H1 (cell line): Measurements from ENCODE around the gene GAP43. TPM values are rescaled to one million over a fixed set of nuclear protein-coding genes. Genes with fewer than 3 reads are reported as not detected.

Source experiments
- CTCF ChIA-PET: fragments of 300-600 bp; sonication (Branson Sonifier 250); formaldehyde crosslinking; loops from one replicate; lab custom pipeline; 2021; ENCODE audit not compliant: partially characterized antibody; lab: Charles Lee
- POLR2A ChIA-PET: fragments of 300-600 bp; sonication (Branson Sonifier 250); formaldehyde crosslinking; loops from one replicate; lab custom pipeline; 2021; ENCODE audit warnings: inconsistent platforms; ENCODE audit not compliant: partially characterized antibody; lab: Charles Lee
- DNase-seq, 2 experiments: peaks; one replicate each; pipeline versions ENCODE4 v3.0.0 to v3.0.0-alpha.2; 2010 to 2022; ENCODE audit warnings: low spot score in 2 of 2, low read depth in 1 of 2, mixed read lengths in 1 of 2
- FAIRE-seq: peaks from 2 replicates; lab custom pipeline; 2011; peaks lifted over from hg19 to GRCh38; lab: Jason Lieb, UNC
- H2AFZ ChIP-seq: 2 replicates; pipeline ENCODE4 v1.8.1; 2012; ENCODE audit warnings: low read length, inconsistent platforms
- H2AK5ac ChIP-seq: 2 replicates; pipeline ENCODE4 v1.6.1; 2013; ENCODE audit warnings: low read depth, low read length
- H2BK120ac ChIP-seq: replicated peaks from 2 replicates; pipeline ENCODE3; 2013; ENCODE audit warnings: low read depth, low read length, inconsistent platforms
- H2BK12ac ChIP-seq: 2 replicates; pipeline ENCODE4 v1.6.1; 2013; ENCODE audit warnings: low read depth, low read length
- H2BK15ac ChIP-seq: 2 replicates; pipeline ENCODE4 v1.6.1; 2013; ENCODE audit warnings: low read length
- H2BK20ac ChIP-seq: 2 replicates; pipeline ENCODE4 v1.6.1; 2013; ENCODE audit warnings: low read length
- H2BK5ac ChIP-seq: 2 replicates; pipeline ENCODE4 v1.6.1; 2013; ENCODE audit warnings: low read depth, low read length
- H3K14ac ChIP-seq: 2 replicates; pipeline ENCODE4 v1.6.1; 2013; ENCODE audit warnings: inconsistent platforms; ENCODE audit not compliant: insufficient read length
- H3K18ac ChIP-seq: 2 replicates; pipeline ENCODE4 v1.6.1; 2013; ENCODE audit warnings: low read length; ENCODE audit errors: extremely low read depth
- H3K23ac ChIP-seq: 2 replicates; pipeline ENCODE4 v1.6.1; 2013; ENCODE audit warnings: inconsistent platforms; ENCODE audit not compliant: insufficient read length
- H3K23me2 ChIP-seq: 2 replicates; pipeline ENCODE4 v1.6.1; 2013; ENCODE audit warnings: low read depth, low read length
- H3K27ac ChIP-seq: 2 replicates; pipeline ENCODE4 v1.6.1; 2011; ENCODE audit warnings: low read depth, low read length, inconsistent platforms
- H3K27me3 ChIP-seq, 4 experiments: replicated peaks in 1 of 4; 1 replicate in 1 of 4; 2 replicates in 3 of 4; pipeline versions ENCODE4 v1.6.1 to v1.8.1; 2011 to 2013; ENCODE audit warnings: low read length in 3 of 4, mild to moderate bottlenecking in 3 of 4, inconsistent platforms in 2 of 4, mixed read lengths in 2 of 4, moderate library complexity in 1 of 4; ENCODE audit not compliant: control insufficient read depth in 3 of 4, insufficient read depth in 3 of 4; ENCODE audit errors: extremely low read depth in 1 of 4
- H3K36me3 ChIP-seq, 4 experiments: 2 replicates each; pipeline versions ENCODE4 v1.6.1 to v1.8.1; 2011 to 2013; ENCODE audit warnings: mild to moderate bottlenecking in 4 of 4, low read length in 3 of 4, moderate library complexity in 2 of 4, control low read depth in 1 of 4, inconsistent platforms in 1 of 4; ENCODE audit not compliant: insufficient read depth in 4 of 4, control insufficient read depth in 2 of 4
- H3K4ac ChIP-seq: replicated peaks from 2 replicates; pipeline ENCODE3; 2013; ENCODE audit warnings: low read length, low read depth, mixed read lengths, inconsistent platforms; ENCODE audit not compliant: insufficient read length
- H3K4me1 ChIP-seq, 4 experiments: replicated peaks in 1 of 4; 1 replicate in 1 of 4; 2 replicates in 3 of 4; pipeline versions ENCODE4 v1.6.1 to v1.8.1; 2011 to 2013; ENCODE audit warnings: low read length in 3 of 4, inconsistent platforms in 2 of 4, mixed read lengths in 1 of 4; ENCODE audit not compliant: insufficient read depth in 4 of 4, control insufficient read depth in 3 of 4
- H3K4me2 ChIP-seq, 2 experiments: 2 replicates each; pipeline versions ENCODE4 v1.6.1 to v1.8.1; 2011 to 2013; ENCODE audit warnings: low read depth in 2 of 2, low read length in 2 of 2, control low read depth in 1 of 2, inconsistent platforms in 1 of 2, mild to moderate bottlenecking in 1 of 2; ENCODE audit not compliant: insufficient read depth in 1 of 2
- H3K4me3 ChIP-seq, 4 experiments: fragments of 200-600, 300-600 bp in 1 of 4; sonication (generic), shearing (Covaris generic), sonication (Bioruptor Twin) in 1 of 4; 2 replicates each; pipeline versions ENCODE4 v1.5.1 to v1.8.1; 2011 to 2016; ENCODE audit warnings: low read length in 4 of 4, low read depth in 3 of 4, control low read depth in 2 of 4, inconsistent platforms in 2 of 4, mild to moderate bottlenecking in 2 of 4, mixed read lengths in 1 of 4, moderate library complexity in 1 of 4; ENCODE audit not compliant: insufficient read depth in 2 of 4; ENCODE audit errors: extremely low read depth in 1 of 4
- H3K56ac ChIP-seq: replicated peaks from 2 replicates; pipeline ENCODE3; 2013; ENCODE audit warnings: low read depth, mild to moderate bottlenecking, mixed read lengths, low read length, inconsistent platforms; ENCODE audit not compliant: insufficient read length
- H3K79me1 ChIP-seq: 2 replicates; pipeline ENCODE4 v1.6.1; 2013; ENCODE audit warnings: low read depth, low read length, control low read depth
- H3K79me2 ChIP-seq, 2 experiments: 2 replicates each; pipeline versions ENCODE4 v1.6.1 to v1.8.1; 2012 to 2013; ENCODE audit warnings: low read length in 2 of 2, mild to moderate bottlenecking in 2 of 2, inconsistent platforms in 1 of 2; ENCODE audit not compliant: insufficient read depth in 2 of 2, control insufficient read depth in 1 of 2
- H3K9ac ChIP-seq, 4 experiments: replicated peaks in 1 of 4; 1 replicate in 1 of 4; 2 replicates in 3 of 4; pipeline versions ENCODE4 v1.6.1 to v1.8.1; 2011 to 2013; ENCODE audit warnings: low read depth in 3 of 4, low read length in 3 of 4, control low read depth in 2 of 4, mild to moderate bottlenecking in 2 of 4, moderate library complexity in 2 of 4, inconsistent platforms in 1 of 4; ENCODE audit errors: extremely low read depth in 1 of 4
- H3K9me3 ChIP-seq, 2 experiments: 2 replicates each; pipeline versions ENCODE4 v1.6.1 to v1.8.1; 2012 to 2013; ENCODE audit warnings: mild to moderate bottlenecking in 2 of 2, moderate library complexity in 2 of 2, control low read depth in 1 of 2, inconsistent platforms in 1 of 2, low read depth in 1 of 2, low read length in 1 of 2, mixed read lengths in 1 of 2; ENCODE audit not compliant: insufficient read depth in 2 of 2
- H4K20me1 ChIP-seq, 2 experiments: replicated peaks in 1 of 2; 2 replicates each; pipeline versions ENCODE3 to v1.8.1; 2011 to 2013; ENCODE audit warnings: inconsistent platforms in 2 of 2, low read length in 2 of 2, mild to moderate bottlenecking in 1 of 2; ENCODE audit not compliant: insufficient read depth in 2 of 2, control insufficient read depth in 1 of 2
- H4K5ac ChIP-seq: 2 replicates; pipeline ENCODE4 v1.6.1; 2013; ENCODE audit warnings: low read length, low read depth, mixed read lengths, inconsistent platforms; ENCODE audit not compliant: insufficient read length
- H4K8ac ChIP-seq: 2 replicates; pipeline ENCODE4 v1.8.0; 2013; ENCODE audit warnings: mild to moderate bottlenecking, moderate library complexity, low read length, inconsistent platforms; ENCODE audit not compliant: insufficient read depth; ENCODE audit errors: extremely low read depth
- H4K91ac ChIP-seq: replicated peaks from 2 replicates; pipeline ENCODE3; 2013; ENCODE audit warnings: low read length, mixed read lengths, inconsistent platforms; ENCODE audit not compliant: insufficient read length
- CEBPB ChIP-seq: IDR thresholded peaks from 2 replicates; pipeline ENCODE4 v1.6.1; 2012; ENCODE audit warnings: low read depth, low read length
- CTBP2 ChIP-seq: IDR thresholded peaks from 2 replicates; pipeline ENCODE4 v1.7.0; 2011; ENCODE audit warnings: borderline replicate concordance, mild to moderate bottlenecking, moderate library complexity, mixed read lengths, low read length; ENCODE audit not compliant: insufficient read depth, insufficient read length
- POU5F1 ChIP-seq: IDR thresholded peaks from 2 replicates; pipeline ENCODE4 v1.6.1; 2011; ENCODE audit warnings: low read depth, mild to moderate bottlenecking, low read length, moderate library complexity
- RBBP5 ChIP-seq: IDR thresholded peaks from 2 replicates; pipeline ENCODE4 v1.7.1; 2012; ENCODE audit warnings: low read depth, mild to moderate bottlenecking, inconsistent platforms, low read length, moderate library complexity, borderline replicate concordance
- RFX5 ChIP-seq: IDR thresholded peaks from 2 replicates; pipeline ENCODE4 v1.6.1; 2011; ENCODE audit warnings: low read depth, low read length, improper control_type of control experiment, borderline replicate concordance
- WGBS, 2 experiments: shearing (Covaris generic) in 1 of 2; methylation state at CpG; one replicate each; pipeline versions ENCODE4 v1.1.6 to v1.1.7; 2013 to 2015; ENCODE audit warnings: low lambda C conversion rate in 2 of 2, mixed read lengths in 2 of 2, inconsistent platforms in 1 of 2, low coverage in 1 of 2, missing lambda C conversion rate in 1 of 2; ENCODE audit not compliant: insufficient replicate concordance in 2 of 2, insufficient coverage in 1 of 2, insufficient read length in 1 of 2; ENCODE audit errors: extremely low coverage in 1 of 2, missing lambda C conversion rate in 1 of 2; 5-methylcytosine and 5-hydroxymethylcytosine counted together
- polyA plus RNA-seq, 7 experiments: library from polyadenylated mRNA; depleted of rRNA in 3 of 7; stranded (reverse) in 5 of 7; unstranded in 2 of 7; fragments of >200 nt in 5 of 7; fragments of 200-250 nt in 2 of 7; gene quantifications; 1 replicate in 5 of 7; 2 replicates in 1 of 7; 4 replicates in 1 of 7; pipeline versions ENCODE4 v1.2.1 to v1.2.3, GENCODE V29; 2011 to 2013; ENCODE audit warnings: missing spikeins in 2 of 7, mixed read lengths in 2 of 7
- total RNA-seq: library from RNA; stranded (reverse); fragmentation: NEBNext Ultra II Directional; extraction: Animal tissue kit (Norgen Biotek cat#: 25700); gene quantifications from 2 replicates; pipeline ENCODE4 v1.2.1, GENCODE V29; 2021

Gene GAP43
- total and polyA plus RNA-seq, 2 of the 8 experiments (the other 6 are each of a cell fraction or from before 2014, with no cell fraction given): 11.2 to 21.9 TPM

- no peak overlapping the region for H2BK15ac ChIP-seq
- no peak overlapping the region for H4K91ac ChIP-seq
- no peak overlapping the region for H2BK20ac ChIP-seq
- H2AFZ ChIP-seq: no peak overlapping the region
- no peak overlapping the region for H3K9ac ChIP-seq
- no peak overlapping the region for H3K4me3 ChIP-seq
- H2AK5ac ChIP-seq: no peak overlapping the region
- no peak overlapping the region for H3K14ac ChIP-seq
- CTCF ChIA-PET: no interaction called here
- no peak overlapping the region for H3K4me2 ChIP-seq
- H3K56ac ChIP-seq: no peak overlapping the region
- 0 out of 4 replicates have a peak, but pooled peaks cover 0 to 2% of the 10 kb centered on the region in 2 experiments for H3K9me3 ChIP-seq
- H3K18ac ChIP-seq: no peak overlapping the region
- no peaks in the 10 kb centered on the region for H3K27me3 ChIP-seq
- 92% methylated on average over 3 of the region's 3 CpGs; no CpG with 5 or more reads in 1 of the 2 experiments for WGBS, 2 experiments
- H3K79me2 ChIP-seq: no peaks in the 10 kb centered on the region
- no peak overlapping the region for H4K8ac ChIP-seq
- TF ChIP-seq CTBP2: no peak
- no peak for TF ChIP-seq POU5F1
- no peak for TF ChIP-seq CEBPB
- TF ChIP-seq RBBP5: no peak
- TF ChIP-seq RFX5: no peak
- no peaks in the 10 kb centered on the region for H3K79me1 ChIP-seq
- DNase-seq: no peak
- H3K4ac ChIP-seq: no peak overlapping the region
- H3K36me3 ChIP-seq: no peaks in the 10 kb centered on the region
- no peak overlapping the region for H3K27ac ChIP-seq
- H3K23me2 ChIP-seq: no peaks in the 10 kb centered on the region
- H3K23ac ChIP-seq: no peak overlapping the region
- no peak overlapping the region for H4K5ac ChIP-seq
- no peak overlapping the region for H2BK12ac ChIP-seq
- no peak for FAIRE-seq
- no peak overlapping the region for H2BK120ac ChIP-seq
- POLR2A ChIA-PET: no interaction called here
- H4K20me1 ChIP-seq: no peaks in the 10 kb centered on the region
- H2BK5ac ChIP-seq: no peak overlapping the region
- 0 out of 7 replicates have a peak, but pooled peaks cover 0 to 2% (median 0%) of the 10 kb centered on the region in 4 experiments for H3K4me1 ChIP-seq
Measured at GRCh38 chr3:115706311-115706829, 83.1 kb downstream of the GAP43 start.
